H1 (cell line): ENCODE measurements around the gene MCC. TPM values are rescaled to one million over a fixed set of nuclear protein-coding genes. Genes with fewer than 3 reads are reported as not detected.

Source experiments
- CTCF ChIA-PET: fragments of 300-600 bp; sonication (Branson Sonifier 250); formaldehyde crosslinking; loops from one replicate; lab custom pipeline; 2021; ENCODE audit not compliant: partially characterized antibody; lab: Charles Lee
- POLR2A ChIA-PET: fragments of 300-600 bp; sonication (Branson Sonifier 250); formaldehyde crosslinking; loops from one replicate; lab custom pipeline; 2021; ENCODE audit warnings: inconsistent platforms; ENCODE audit not compliant: partially characterized antibody; lab: Charles Lee
- DNase-seq, 2 experiments: peaks; one replicate each; pipeline versions ENCODE4 v3.0.0 to v3.0.0-alpha.2; 2010 to 2022; ENCODE audit warnings: low spot score in 2 of 2, low read depth in 1 of 2, mixed read lengths in 1 of 2
- FAIRE-seq: peaks from 2 replicates; lab custom pipeline; 2011; peaks lifted over from hg19 to GRCh38; lab: Jason Lieb, UNC
- H2AFZ ChIP-seq: 2 replicates; pipeline ENCODE4 v1.8.1; 2012; ENCODE audit warnings: low read length, inconsistent platforms
- H2AK5ac ChIP-seq: 2 replicates; pipeline ENCODE4 v1.6.1; 2013; ENCODE audit warnings: low read depth, low read length
- H2BK120ac ChIP-seq: replicated peaks from 2 replicates; pipeline ENCODE3; 2013; ENCODE audit warnings: low read depth, low read length, inconsistent platforms
- H2BK12ac ChIP-seq: 2 replicates; pipeline ENCODE4 v1.6.1; 2013; ENCODE audit warnings: low read depth, low read length
- H2BK15ac ChIP-seq: 2 replicates; pipeline ENCODE4 v1.6.1; 2013; ENCODE audit warnings: low read length
- H2BK20ac ChIP-seq: 2 replicates; pipeline ENCODE4 v1.6.1; 2013; ENCODE audit warnings: low read length
- H2BK5ac ChIP-seq: 2 replicates; pipeline ENCODE4 v1.6.1; 2013; ENCODE audit warnings: low read depth, low read length
- H3K14ac ChIP-seq: 2 replicates; pipeline ENCODE4 v1.6.1; 2013; ENCODE audit warnings: inconsistent platforms; ENCODE audit not compliant: insufficient read length
- H3K18ac ChIP-seq: 2 replicates; pipeline ENCODE4 v1.6.1; 2013; ENCODE audit warnings: low read length; ENCODE audit errors: extremely low read depth
- H3K23ac ChIP-seq: 2 replicates; pipeline ENCODE4 v1.6.1; 2013; ENCODE audit warnings: inconsistent platforms; ENCODE audit not compliant: insufficient read length
- H3K23me2 ChIP-seq: 2 replicates; pipeline ENCODE4 v1.6.1; 2013; ENCODE audit warnings: low read depth, low read length
- H3K27ac ChIP-seq: 2 replicates; pipeline ENCODE4 v1.6.1; 2011; ENCODE audit warnings: low read depth, low read length, inconsistent platforms
- H3K27me3 ChIP-seq, 4 experiments: replicated peaks in 1 of 4; 1 replicate in 1 of 4; 2 replicates in 3 of 4; pipeline versions ENCODE4 v1.6.1 to v1.8.1; 2011 to 2013; ENCODE audit warnings: low read length in 3 of 4, mild to moderate bottlenecking in 3 of 4, inconsistent platforms in 2 of 4, mixed read lengths in 2 of 4, moderate library complexity in 1 of 4; ENCODE audit not compliant: control insufficient read depth in 3 of 4, insufficient read depth in 3 of 4; ENCODE audit errors: extremely low read depth in 1 of 4
- H3K36me3 ChIP-seq, 4 experiments: 2 replicates each; pipeline versions ENCODE4 v1.6.1 to v1.8.1; 2011 to 2013; ENCODE audit warnings: mild to moderate bottlenecking in 4 of 4, low read length in 3 of 4, moderate library complexity in 2 of 4, control low read depth in 1 of 4, inconsistent platforms in 1 of 4; ENCODE audit not compliant: insufficient read depth in 4 of 4, control insufficient read depth in 2 of 4
- H3K4ac ChIP-seq: replicated peaks from 2 replicates; pipeline ENCODE3; 2013; ENCODE audit warnings: low read length, low read depth, mixed read lengths, inconsistent platforms; ENCODE audit not compliant: insufficient read length
- H3K4me1 ChIP-seq, 4 experiments: replicated peaks in 1 of 4; 1 replicate in 1 of 4; 2 replicates in 3 of 4; pipeline versions ENCODE4 v1.6.1 to v1.8.1; 2011 to 2013; ENCODE audit warnings: low read length in 3 of 4, inconsistent platforms in 2 of 4, mixed read lengths in 1 of 4; ENCODE audit not compliant: insufficient read depth in 4 of 4, control insufficient read depth in 3 of 4
- H3K4me2 ChIP-seq, 2 experiments: 2 replicates each; pipeline versions ENCODE4 v1.6.1 to v1.8.1; 2011 to 2013; ENCODE audit warnings: low read depth in 2 of 2, low read length in 2 of 2, control low read depth in 1 of 2, inconsistent platforms in 1 of 2, mild to moderate bottlenecking in 1 of 2; ENCODE audit not compliant: insufficient read depth in 1 of 2
- H3K4me3 ChIP-seq, 4 experiments: fragments of 200-600, 300-600 bp in 1 of 4; sonication (generic), shearing (Covaris generic), sonication (Bioruptor Twin) in 1 of 4; 2 replicates each; pipeline versions ENCODE4 v1.5.1 to v1.8.1; 2011 to 2016; ENCODE audit warnings: low read length in 4 of 4, low read depth in 3 of 4, control low read depth in 2 of 4, inconsistent platforms in 2 of 4, mild to moderate bottlenecking in 2 of 4, mixed read lengths in 1 of 4, moderate library complexity in 1 of 4; ENCODE audit not compliant: insufficient read depth in 2 of 4; ENCODE audit errors: extremely low read depth in 1 of 4
- H3K56ac ChIP-seq: replicated peaks from 2 replicates; pipeline ENCODE3; 2013; ENCODE audit warnings: low read depth, mild to moderate bottlenecking, mixed read lengths, low read length, inconsistent platforms; ENCODE audit not compliant: insufficient read length
- H3K79me1 ChIP-seq: 2 replicates; pipeline ENCODE4 v1.6.1; 2013; ENCODE audit warnings: low read depth, low read length, control low read depth
- H3K79me2 ChIP-seq, 2 experiments: 2 replicates each; pipeline versions ENCODE4 v1.6.1 to v1.8.1; 2012 to 2013; ENCODE audit warnings: low read length in 2 of 2, mild to moderate bottlenecking in 2 of 2, inconsistent platforms in 1 of 2; ENCODE audit not compliant: insufficient read depth in 2 of 2, control insufficient read depth in 1 of 2
- H3K9ac ChIP-seq, 4 experiments: replicated peaks in 1 of 4; 1 replicate in 1 of 4; 2 replicates in 3 of 4; pipeline versions ENCODE4 v1.6.1 to v1.8.1; 2011 to 2013; ENCODE audit warnings: low read depth in 3 of 4, low read length in 3 of 4, control low read depth in 2 of 4, mild to moderate bottlenecking in 2 of 4, moderate library complexity in 2 of 4, inconsistent platforms in 1 of 4; ENCODE audit errors: extremely low read depth in 1 of 4
- H3K9me3 ChIP-seq, 2 experiments: 2 replicates each; pipeline versions ENCODE4 v1.6.1 to v1.8.1; 2012 to 2013; ENCODE audit warnings: mild to moderate bottlenecking in 2 of 2, moderate library complexity in 2 of 2, control low read depth in 1 of 2, inconsistent platforms in 1 of 2, low read depth in 1 of 2, low read length in 1 of 2, mixed read lengths in 1 of 2; ENCODE audit not compliant: insufficient read depth in 2 of 2
- H4K20me1 ChIP-seq, 2 experiments: replicated peaks in 1 of 2; 2 replicates each; pipeline versions ENCODE3 to v1.8.1; 2011 to 2013; ENCODE audit warnings: inconsistent platforms in 2 of 2, low read length in 2 of 2, mild to moderate bottlenecking in 1 of 2; ENCODE audit not compliant: insufficient read depth in 2 of 2, control insufficient read depth in 1 of 2
- H4K5ac ChIP-seq: 2 replicates; pipeline ENCODE4 v1.6.1; 2013; ENCODE audit warnings: low read length, low read depth, mixed read lengths, inconsistent platforms; ENCODE audit not compliant: insufficient read length
- H4K8ac ChIP-seq: 2 replicates; pipeline ENCODE4 v1.8.0; 2013; ENCODE audit warnings: mild to moderate bottlenecking, moderate library complexity, low read length, inconsistent platforms; ENCODE audit not compliant: insufficient read depth; ENCODE audit errors: extremely low read depth
- H4K91ac ChIP-seq: replicated peaks from 2 replicates; pipeline ENCODE3; 2013; ENCODE audit warnings: low read length, mixed read lengths, inconsistent platforms; ENCODE audit not compliant: insufficient read length
- CHD1 ChIP-seq: IDR thresholded peaks from 2 replicates; pipeline ENCODE4 v1.6.1; 2012; ENCODE audit warnings: low read depth, low read length, improper control_type of control experiment
- GABPA ChIP-seq: IDR thresholded peaks from 2 replicates; pipeline ENCODE4 v1.6.1; 2011; ENCODE audit warnings: mild to moderate bottlenecking, low read length, moderate library complexity, borderline replicate concordance; ENCODE audit not compliant: insufficient read depth
- KDM1A ChIP-seq: fragments of 200-600, 300-600 bp; sonication (generic); IDR thresholded peaks from 2 replicates; pipeline ENCODE4 v1.7.1; 2016; ENCODE audit warnings: mild to moderate bottlenecking, low read length, borderline replicate concordance
- KDM5A ChIP-seq: fragments of 200-600 bp; IDR thresholded peaks from 2 replicates; pipeline ENCODE4 v1.7.1; 2012; ENCODE audit warnings: mild to moderate bottlenecking, low read length, inconsistent platforms, mixed read lengths
- MAFK ChIP-seq: IDR thresholded peaks from 2 replicates; pipeline ENCODE4 v1.6.1; 2012; ENCODE audit warnings: low read depth, mild to moderate bottlenecking, improper control_type of control experiment, low read length
- RXRA ChIP-seq: IDR thresholded peaks from 2 replicates; pipeline ENCODE4 v1.6.1; 2011; ENCODE audit warnings: low read depth, mild to moderate bottlenecking, low read length, moderate library complexity; ENCODE audit not compliant: insufficient read depth
- SIRT6 ChIP-seq: IDR thresholded peaks from one replicate; pipeline ENCODE4 v1.7.1; 2012; ENCODE audit warnings: low read length, inconsistent platforms
- SIX5 ChIP-seq: IDR thresholded peaks from 2 replicates; pipeline ENCODE4 v1.6.1; 2011; ENCODE audit warnings: mild to moderate bottlenecking, low read depth, low read length
- SRF ChIP-seq: IDR thresholded peaks from 2 replicates; pipeline ENCODE4 v1.6.1; 2011; ENCODE audit warnings: mild to moderate bottlenecking, low read depth, low read length, moderate library complexity
- ZNF274 ChIP-seq: IDR thresholded peaks from 2 replicates; pipeline ENCODE4 v1.7.0; 2012; ENCODE audit warnings: low read length, borderline replicate concordance; ENCODE audit errors: extremely low read depth
- WGBS, 2 experiments: shearing (Covaris generic) in 1 of 2; methylation state at CpG; one replicate each; pipeline versions ENCODE4 v1.1.6 to v1.1.7; 2013 to 2015; ENCODE audit warnings: low lambda C conversion rate in 2 of 2, mixed read lengths in 2 of 2, inconsistent platforms in 1 of 2, low coverage in 1 of 2, missing lambda C conversion rate in 1 of 2; ENCODE audit not compliant: insufficient replicate concordance in 2 of 2, insufficient coverage in 1 of 2, insufficient read length in 1 of 2; ENCODE audit errors: extremely low coverage in 1 of 2, missing lambda C conversion rate in 1 of 2; 5-methylcytosine and 5-hydroxymethylcytosine counted together
- polyA plus RNA-seq, 7 experiments: library from polyadenylated mRNA; depleted of rRNA in 3 of 7; stranded (reverse) in 5 of 7; unstranded in 2 of 7; fragments of >200 nt in 5 of 7; fragments of 200-250 nt in 2 of 7; gene quantifications; 1 replicate in 5 of 7; 2 replicates in 1 of 7; 4 replicates in 1 of 7; pipeline versions ENCODE4 v1.2.1 to v1.2.3, GENCODE V29; 2011 to 2013; ENCODE audit warnings: missing spikeins in 2 of 7, mixed read lengths in 2 of 7
- total RNA-seq: library from RNA; stranded (reverse); fragmentation: NEBNext Ultra II Directional; extraction: Animal tissue kit (Norgen Biotek cat#: 25700); gene quantifications from 2 replicates; pipeline ENCODE4 v1.2.1, GENCODE V29; 2021
- TF ChIP-seq, protein P1 (sequence below), 3 experiments: IDR thresholded peaks; 1 replicate in 2 of 3; 2 replicates in 1 of 3; pipeline versions ENCODE4 v1.5.1 to v1.6.1; 2011; ENCODE audit warnings: low read length in 3 of 3, mild to moderate bottlenecking in 3 of 3, inconsistent platforms in 2 of 3, low read depth in 1 of 3, moderate library complexity in 1 of 3; ENCODE audit not compliant: insufficient read depth in 1 of 3; ENCODE audit errors: control extremely low read depth in 1 of 3
- TF ChIP-seq, protein P2 (sequence below): IDR thresholded peaks from 2 replicates; pipeline ENCODE4 v1.6.1; 2012; ENCODE audit warnings: inconsistent platforms

The MCC gene
- total and polyA plus RNA-seq, 2 of the 8 experiments (the other 6 are each of a cell fraction or from before 2014, with no cell fraction given), result 2.6 to 18.3 TPM

DNA sequence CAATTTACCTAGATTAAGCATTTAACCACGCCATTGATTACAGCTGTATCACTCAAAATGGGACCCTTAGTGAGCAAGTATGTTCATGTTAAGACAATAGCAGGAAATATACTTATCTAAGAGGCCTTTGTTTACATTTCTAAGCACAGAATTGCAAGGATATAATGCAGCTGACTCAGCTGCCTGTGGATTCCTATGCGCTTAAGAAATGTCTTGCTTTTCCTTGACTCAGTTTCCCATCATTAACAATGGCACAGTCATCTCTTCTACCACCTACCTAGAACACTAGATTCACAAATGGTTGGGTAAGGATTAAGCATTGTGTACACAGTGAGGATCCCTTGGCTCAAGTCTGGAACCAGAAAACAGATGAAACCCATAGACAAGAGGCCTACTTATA, 217.2 kb downstream of the MCC start:
- no peak overlapping the region for H4K8ac ChIP-seq
- H2AK5ac ChIP-seq, result no peak overlapping the region
- peaks cover 0 to 55% of the 10 kb centered on the region in 2 experiments; a peak in 3 of 4 replicates for H3K79me2 ChIP-seq
- no peak for FAIRE-seq
- H3K56ac ChIP-seq, result no peak overlapping the region
- no peak overlapping the region for H2AFZ ChIP-seq
- H4K20me1 ChIP-seq, result no peaks in the 10 kb centered on the region
- no peaks in the 10 kb centered on the region for H3K23me2 ChIP-seq
- no peak overlapping the region for H3K18ac ChIP-seq
- peaks cover 2 to 44% (median 28%) of the 10 kb centered on the region in 4 experiments for H3K4me1 ChIP-seq
- H3K27ac ChIP-seq, result no peak overlapping the region
- H3K14ac ChIP-seq, result no peak overlapping the region
- H2BK12ac ChIP-seq, result no peak overlapping the region
- no peak overlapping the region for H2BK5ac ChIP-seq
- H3K9ac ChIP-seq, result no peak overlapping the region
- 69% methylated on average over 2 of the region's 2 CpGs; no CpG with 5 or more reads in 1 of the 2 experiments for WGBS, 2 experiments
- ChIA-PET CTCF (interaction anchor here (0.9 kb wide), 1 partner anchor 17 kb away, joined by 3 read pairs; no protein-coding TSS in a partner anchor), POLR2A (no interaction called here)
- H2BK120ac ChIP-seq, result no peak overlapping the region
- DNase-seq, result no peak
- H3K36me3 ChIP-seq, result no peaks in the 10 kb centered on the region
- no peak overlapping the region for H2BK15ac ChIP-seq
- H4K91ac ChIP-seq, result no peak overlapping the region
- no peak overlapping the region for H3K4ac ChIP-seq
- no peak overlapping the region for H3K23ac ChIP-seq
- H3K27me3 ChIP-seq, result no peaks in the 10 kb centered on the region
- no peak overlapping the region for H4K5ac ChIP-seq
- no peaks in the 10 kb centered on the region for H3K79me1 ChIP-seq
- H2BK20ac ChIP-seq, result no peak overlapping the region
- H3K4me3 ChIP-seq, result no peak overlapping the region
- no peak overlapping the region for H3K4me2 ChIP-seq
- H3K9me3 ChIP-seq, result no peaks in the 10 kb centered on the region
- TF ChIP-seq ZNF274, result no peak
- no peak for TF ChIP-seq KDM1A
- TF ChIP-seq, protein P1, sequence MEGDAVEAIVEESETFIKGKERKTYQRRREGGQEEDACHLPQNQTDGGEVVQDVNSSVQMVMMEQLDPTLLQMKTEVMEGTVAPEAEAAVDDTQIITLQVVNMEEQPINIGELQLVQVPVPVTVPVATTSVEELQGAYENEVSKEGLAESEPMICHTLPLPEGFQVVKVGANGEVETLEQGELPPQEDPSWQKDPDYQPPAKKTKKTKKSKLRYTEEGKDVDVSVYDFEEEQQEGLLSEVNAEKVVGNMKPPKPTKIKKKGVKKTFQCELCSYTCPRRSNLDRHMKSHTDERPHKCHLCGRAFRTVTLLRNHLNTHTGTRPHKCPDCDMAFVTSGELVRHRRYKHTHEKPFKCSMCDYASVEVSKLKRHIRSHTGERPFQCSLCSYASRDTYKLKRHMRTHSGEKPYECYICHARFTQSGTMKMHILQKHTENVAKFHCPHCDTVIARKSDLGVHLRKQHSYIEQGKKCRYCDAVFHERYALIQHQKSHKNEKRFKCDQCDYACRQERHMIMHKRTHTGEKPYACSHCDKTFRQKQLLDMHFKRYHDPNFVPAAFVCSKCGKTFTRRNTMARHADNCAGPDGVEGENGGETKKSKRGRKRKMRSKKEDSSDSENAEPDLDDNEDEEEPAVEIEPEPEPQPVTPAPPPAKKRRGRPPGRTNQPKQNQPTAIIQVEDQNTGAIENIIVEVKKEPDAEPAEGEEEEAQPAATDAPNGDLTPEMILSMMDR (IDR thresholded peaks at IDR 0.05; ENCODE audit: control extremely low read depth in 1 of 3, insufficient read depth in 1 of 3, low read depth in 1 of 3, low read length in 3 of 3), result no peak
- TF ChIP-seq GABPA, result no peak
- no peak for TF ChIP-seq SIX5
- no peak for TF ChIP-seq SIRT6
- no peak for TF ChIP-seq SRF
- no peak for TF ChIP-seq KDM5A
- no peak for TF ChIP-seq CHD1
- no peak for TF ChIP-seq MAFK
- TF ChIP-seq RXRA, result no peak
- TF ChIP-seq, protein P2, sequence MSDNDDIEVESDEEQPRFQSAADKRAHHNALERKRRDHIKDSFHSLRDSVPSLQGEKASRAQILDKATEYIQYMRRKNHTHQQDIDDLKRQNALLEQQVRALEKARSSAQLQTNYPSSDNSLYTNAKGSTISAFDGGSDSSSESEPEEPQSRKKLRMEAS, result no peak
